Left ventricle myocardium inferior (tissue), 1 donor: ENCODE results near the gene PTPRN2. TPM values are rescaled to one million over a fixed set of nuclear protein-coding genes. Genes with fewer than 3 reads are reported as not detected.

Experiments
- DNase-seq: peaks from one replicate; pipeline ENCODE4 v3.0.0-alpha.2; 2020
- H3K27ac ChIP-seq: fragments of 200-600 bp; replicated peaks from 2 replicates; pipeline ENCODE4 v1.8.0; 2021
- H3K27me3 ChIP-seq: fragments of 200-600 bp; 2 replicates; pipeline ENCODE4 v1.8.0; 2021; ENCODE audit warnings: low read depth
- H3K36me3 ChIP-seq: fragments of 200-600 bp; 2 replicates; pipeline ENCODE4 v1.8.0; 2021
- H3K4me1 ChIP-seq: fragments of 200-600 bp; 2 replicates; pipeline ENCODE4 v1.8.0; 2021
- H3K4me3 ChIP-seq: fragments of 200-600 bp; 2 replicates; pipeline ENCODE4 v1.8.0; 2021; ENCODE audit warnings: mild to moderate bottlenecking, moderate library complexity
- H3K9me3 ChIP-seq: fragments of 200-600 bp; replicated peaks from 2 replicates; pipeline ENCODE4 v1.8.0; 2021
- intact Hi-C: fragments of 100-400 bp; cut with micrococcal nuclease; formaldehyde crosslinking; loops from one replicate; pipeline ENCODE4 v1.11.0; 2022
- total RNA-seq: library from RNA; stranded (reverse); fragmentation: NEBNext Ultra II Directional; extraction: Animal tissue kit (Norgen Biotek cat#: 25700); gene quantifications from one replicate; pipeline ENCODE4 v1.2.1, GENCODE V29; 2021
- TF ChIP-seq, protein P1 (sequence below): fragments of 200-600 bp; IDR thresholded peaks from 2 replicates; pipeline ENCODE4 v1.8.0; 2021; ENCODE audit warnings: antibody characterized with exemption, mild to moderate bottlenecking, borderline replicate concordance
- donor health status: DM: no; HTN: yes; CAD: no; lungs with severe emphysema.

PTPRN2 gene
- total RNA-seq, 1 donor from 2014 or later = 1.3 TPM

DNA sequence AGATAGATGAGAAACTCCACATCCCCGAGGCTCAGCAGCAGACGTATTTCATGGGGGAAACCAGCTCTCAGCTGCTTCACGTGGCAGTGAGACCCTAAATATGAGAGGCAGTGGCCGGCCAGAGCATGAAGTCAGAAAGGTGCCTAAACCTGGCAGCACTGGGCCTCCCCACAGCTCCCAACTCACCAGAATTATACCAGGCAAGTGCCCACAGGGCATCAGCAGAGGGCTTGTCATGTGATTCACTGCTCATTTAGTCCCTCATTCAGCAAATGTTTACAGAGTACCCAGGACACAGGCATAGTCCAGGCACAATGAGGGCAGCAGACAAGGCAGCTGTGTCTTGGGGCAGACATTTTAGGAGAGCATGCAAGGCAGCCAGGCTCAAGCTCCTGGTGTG, 212.6 kb downstream of the PTPRN2 start:
- Histone ChIP-seq H3K27ac (no peak overlapping the region), H3K36me3 (no peaks in the 10 kb centered on the region), H3K4me1 (no peaks in the 10 kb centered on the region), H3K4me3 (no peak overlapping the region), H3K27me3 (peaks cover 57% of the 10 kb centered on the region), H3K9me3 (no peaks in the 10 kb centered on the region)
- TF ChIP-seq, protein P1, sequence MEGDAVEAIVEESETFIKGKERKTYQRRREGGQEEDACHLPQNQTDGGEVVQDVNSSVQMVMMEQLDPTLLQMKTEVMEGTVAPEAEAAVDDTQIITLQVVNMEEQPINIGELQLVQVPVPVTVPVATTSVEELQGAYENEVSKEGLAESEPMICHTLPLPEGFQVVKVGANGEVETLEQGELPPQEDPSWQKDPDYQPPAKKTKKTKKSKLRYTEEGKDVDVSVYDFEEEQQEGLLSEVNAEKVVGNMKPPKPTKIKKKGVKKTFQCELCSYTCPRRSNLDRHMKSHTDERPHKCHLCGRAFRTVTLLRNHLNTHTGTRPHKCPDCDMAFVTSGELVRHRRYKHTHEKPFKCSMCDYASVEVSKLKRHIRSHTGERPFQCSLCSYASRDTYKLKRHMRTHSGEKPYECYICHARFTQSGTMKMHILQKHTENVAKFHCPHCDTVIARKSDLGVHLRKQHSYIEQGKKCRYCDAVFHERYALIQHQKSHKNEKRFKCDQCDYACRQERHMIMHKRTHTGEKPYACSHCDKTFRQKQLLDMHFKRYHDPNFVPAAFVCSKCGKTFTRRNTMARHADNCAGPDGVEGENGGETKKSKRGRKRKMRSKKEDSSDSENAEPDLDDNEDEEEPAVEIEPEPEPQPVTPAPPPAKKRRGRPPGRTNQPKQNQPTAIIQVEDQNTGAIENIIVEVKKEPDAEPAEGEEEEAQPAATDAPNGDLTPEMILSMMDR = no peak
- no peak for DNase-seq
- intact Hi-C loops = no loop called here

DNA sequence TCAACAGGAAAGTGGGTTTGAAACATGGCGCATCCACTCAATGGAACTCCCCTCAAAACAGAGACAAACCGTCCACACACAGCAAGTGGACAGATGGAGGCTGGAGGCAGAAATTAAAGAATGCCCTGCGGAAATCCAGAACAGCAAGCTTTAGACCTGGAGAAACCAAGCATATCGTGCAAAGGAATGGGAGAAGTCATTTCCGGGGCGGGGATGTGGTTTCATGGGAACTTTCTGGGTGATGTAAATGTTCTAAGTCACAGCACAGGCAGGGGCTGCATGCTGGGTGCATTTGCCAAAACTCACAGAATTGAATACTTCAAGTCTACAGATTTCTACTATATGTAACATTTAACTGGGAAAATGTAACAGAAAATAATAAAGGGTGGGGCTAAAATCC, 213.0 kb downstream of the PTPRN2 start:
- H3K27ac ChIP-seq = no peak overlapping the region
- intact Hi-C loops = no loop called here
- no peaks in the 10 kb centered on the region for H3K4me1 ChIP-seq
- TF ChIP-seq, protein P1 = no peak
- peaks cover 57% of the 10 kb centered on the region for H3K27me3 ChIP-seq
- H3K36me3 ChIP-seq = no peaks in the 10 kb centered on the region
- no peaks in the 10 kb centered on the region for H3K9me3 ChIP-seq
- no peak overlapping the region for H3K4me3 ChIP-seq
- no peak for DNase-seq

DNA sequence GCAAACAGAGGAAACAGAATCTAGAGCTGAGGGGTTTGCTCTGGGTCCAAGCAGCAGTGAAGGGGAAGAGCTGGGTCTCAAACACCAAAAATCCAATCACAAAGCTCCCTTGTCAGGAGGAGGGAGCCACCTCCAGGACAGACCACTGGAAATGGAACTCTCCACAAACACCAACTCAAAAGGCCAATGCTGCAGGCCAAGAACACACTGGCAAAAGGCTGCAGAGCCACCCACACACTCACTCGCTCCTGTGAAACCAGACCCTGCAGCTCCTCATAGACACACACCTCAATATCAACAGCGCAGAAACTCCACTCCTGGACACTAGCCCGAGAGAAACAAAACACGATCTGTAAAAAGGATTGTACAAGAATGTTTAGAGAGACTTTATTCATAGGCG, 213.5 kb downstream of the PTPRN2 start:
- Histone ChIP-seq H3K9me3 (no peaks in the 10 kb centered on the region), H3K4me1 (no peaks in the 10 kb centered on the region), H3K4me3 (no peak overlapping the region), H3K27me3 (peaks cover 54% of the 10 kb centered on the region), H3K36me3 (no peaks in the 10 kb centered on the region), H3K27ac (no peak overlapping the region)
- intact Hi-C loops = no loop called here
- DNase-seq = no peak
- TF ChIP-seq, protein P1 = no peak

DNA sequence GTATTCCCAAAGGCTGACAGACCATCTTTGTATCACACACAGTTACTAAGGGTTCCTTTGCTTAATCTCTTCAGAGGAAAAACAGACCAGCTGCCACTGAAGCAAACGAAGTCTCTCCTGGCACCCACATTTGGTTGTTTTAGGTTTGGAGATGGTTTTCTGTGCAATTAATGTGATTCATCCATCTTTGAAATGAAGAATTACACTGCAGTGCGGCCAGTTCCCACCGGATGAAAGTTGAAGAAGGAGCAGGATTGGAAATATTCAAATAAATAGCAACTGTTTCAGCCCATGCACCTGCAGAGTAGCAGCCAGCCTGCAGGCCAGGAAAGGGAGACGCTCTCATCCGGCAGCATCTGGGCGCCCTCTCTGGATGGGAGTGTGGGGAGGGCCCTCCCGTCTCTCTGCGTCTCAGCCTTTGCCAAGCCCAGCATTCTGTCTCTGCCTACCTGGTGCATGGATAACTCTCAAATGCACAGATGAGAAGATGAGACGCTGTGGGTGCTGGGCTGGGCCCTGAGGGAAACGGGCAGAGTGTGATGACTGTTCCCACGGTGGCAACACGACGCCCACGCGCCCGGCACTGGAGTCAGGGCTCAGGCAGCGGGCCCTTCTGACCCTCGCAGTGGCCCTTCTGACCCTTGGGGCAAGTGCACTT, 214.0 kb downstream of the PTPRN2 start:
- Histone ChIP-seq H3K4me1 (no peaks in the 10 kb centered on the region), H3K4me3 (no peak overlapping the region), H3K27ac (no peak overlapping the region), H3K27me3 (peaks cover 50% of the 10 kb centered on the region), H3K9me3 (no peaks in the 10 kb centered on the region), H3K36me3 (no peaks in the 10 kb centered on the region)
- TF ChIP-seq, protein P1 = no peak
- DNase-seq = no peak
- intact Hi-C loops = no loop called here

DNA sequence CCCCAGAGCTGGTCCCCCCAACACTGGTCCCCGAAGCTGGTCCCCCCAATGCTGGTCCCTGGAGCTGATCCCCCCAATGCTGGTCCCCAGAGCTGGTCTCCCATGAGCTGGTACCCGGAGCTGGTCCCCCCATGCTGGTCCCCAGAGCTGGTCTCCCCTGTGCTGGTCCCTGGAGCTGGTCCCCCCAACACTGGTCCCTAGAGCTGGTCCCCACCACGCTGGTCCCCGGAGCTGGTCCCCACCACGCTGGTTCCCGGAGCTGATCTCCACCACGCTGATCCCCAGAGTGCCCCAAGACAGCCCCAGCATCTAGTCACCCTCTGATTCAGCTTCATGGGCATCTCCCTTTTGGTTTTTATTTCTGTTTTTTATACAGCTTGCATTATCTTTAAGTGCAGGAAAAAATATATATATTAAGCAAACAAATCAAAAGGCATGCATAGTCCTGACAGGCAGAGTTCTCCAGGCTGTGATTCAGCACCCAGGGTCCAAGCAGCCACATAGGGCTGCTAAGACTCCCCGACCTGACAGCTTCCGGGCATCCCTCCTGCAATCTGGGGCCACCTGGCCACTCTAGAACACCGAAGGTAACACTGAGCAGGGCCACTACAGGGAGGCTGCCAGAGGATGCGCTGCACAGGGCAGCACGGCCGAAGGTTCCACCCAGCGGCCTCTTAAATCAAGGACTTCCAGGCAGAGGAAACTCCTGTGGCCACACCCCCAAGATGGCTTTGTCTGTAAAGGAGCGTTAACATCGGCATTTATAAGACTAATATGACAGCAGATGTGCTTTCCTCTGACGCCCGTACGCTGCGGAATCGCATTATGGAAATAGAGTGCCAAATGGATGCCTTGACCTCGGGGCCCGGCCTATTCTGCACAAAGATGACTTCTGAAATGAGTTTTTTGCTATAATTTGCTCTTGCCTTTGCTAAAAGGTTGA, 215.0 kb downstream of the PTPRN2 start:
- H3K27ac ChIP-seq = no peak overlapping the region
- no peak for DNase-seq
- TF ChIP-seq, protein P1 = no peak

More for the DNA sequence above, 215.0 kb downstream of the PTPRN2 start:
- H3K36me3 ChIP-seq = no peaks in the 10 kb centered on the region
- no peaks in the 10 kb centered on the region for H3K4me1 ChIP-seq
- intact Hi-C loops = no loop called here
- peaks cover 50% of the 10 kb centered on the region for H3K27me3 ChIP-seq
- H3K9me3 ChIP-seq = no peaks in the 10 kb centered on the region
- H3K4me3 ChIP-seq = no peak overlapping the region
